Stimulated activated CD4-positive, alpha-beta T cell treated with anti-CD3 and anti-CD28 coated beads, Interleukin-2, amount 100 ng/mL, for 48 hours (primary cell): ENCODE measurements around the gene ENOX2.
"Not testable (repeated sequence)": the region's sequence is repeated elsewhere in the genome, so short reads cannot be mapped to it uniquely, and the experiment has no call there.

ENCODE experiments used
- DNase-seq, 2 donors: peaks; one replicate each; pipeline ENCODE4 v3.0.0-alpha.2; 2020

Gene ENOX2

DNA sequence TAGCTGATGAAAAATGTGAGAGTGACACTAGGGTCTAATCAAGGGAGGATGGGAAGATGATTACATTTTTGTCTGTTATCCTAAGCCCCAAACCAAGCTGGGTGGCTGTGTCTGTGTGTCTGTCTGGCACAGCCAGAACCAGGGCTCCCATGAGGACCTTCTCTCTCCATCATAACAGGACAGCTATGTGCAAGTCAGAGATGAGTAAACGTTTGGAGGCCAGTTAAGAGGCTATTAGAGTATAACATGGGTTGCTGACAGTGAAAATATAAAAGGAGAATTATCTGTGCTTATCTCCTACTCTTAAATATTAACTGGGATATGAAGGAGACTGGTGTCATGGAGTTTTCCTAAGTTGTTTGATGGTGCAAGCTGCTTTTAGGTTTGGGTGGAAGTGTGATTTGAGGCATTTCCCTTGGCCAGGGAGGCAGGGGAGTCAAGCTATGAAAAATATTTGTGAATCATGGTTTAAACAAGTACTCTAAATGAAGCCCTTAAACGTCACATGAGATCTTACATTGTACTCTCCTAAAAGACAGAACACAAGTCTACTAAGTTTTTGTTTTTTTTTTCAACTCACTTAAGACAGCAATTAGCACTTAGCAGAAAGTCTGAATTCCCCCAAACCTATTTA is 156.2 kb downstream of the ENOX2 start:
- no peak for DNase-seq

DNA sequence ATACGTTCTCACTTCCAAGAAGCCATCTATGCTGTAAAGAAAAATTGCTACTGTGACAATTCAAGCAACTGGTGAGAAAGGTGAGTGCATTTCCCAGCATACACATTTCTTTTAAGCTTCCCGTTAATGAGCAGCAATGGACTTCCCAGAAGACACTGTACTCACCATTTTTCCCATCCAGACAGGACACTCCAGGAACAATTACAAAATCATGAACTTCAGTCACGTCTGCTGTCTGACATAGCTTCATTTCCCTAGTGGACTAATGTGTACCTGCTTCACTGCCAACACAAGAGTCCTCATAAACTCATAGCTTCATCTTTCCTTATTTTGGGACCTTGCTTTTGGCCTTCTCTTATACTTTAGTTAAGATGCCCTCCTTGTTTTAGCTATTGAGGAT is 156.9 kb downstream of the ENOX2 start:
- no peak for DNase-seq

DNA sequence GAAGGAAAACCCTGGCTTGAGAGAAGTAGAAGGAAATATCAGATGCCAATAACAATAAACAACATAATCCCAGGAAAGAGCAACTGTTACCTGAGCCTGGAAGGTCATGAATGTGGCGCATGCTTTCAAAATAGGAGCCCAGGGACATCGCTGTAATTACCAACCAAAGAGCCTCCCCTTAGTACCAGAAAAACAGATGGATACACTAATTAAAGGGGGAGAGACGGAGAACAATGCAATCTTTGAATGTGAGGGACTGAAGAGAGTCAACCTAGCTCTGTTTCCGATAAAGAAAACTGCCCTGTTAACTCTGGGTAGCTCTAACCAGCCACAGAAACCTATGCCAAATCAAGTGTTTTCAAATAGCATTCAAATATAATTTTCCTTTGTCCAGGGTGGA is 161.4 kb downstream of the ENOX2 start:
- no peak for DNase-seq

DNA sequence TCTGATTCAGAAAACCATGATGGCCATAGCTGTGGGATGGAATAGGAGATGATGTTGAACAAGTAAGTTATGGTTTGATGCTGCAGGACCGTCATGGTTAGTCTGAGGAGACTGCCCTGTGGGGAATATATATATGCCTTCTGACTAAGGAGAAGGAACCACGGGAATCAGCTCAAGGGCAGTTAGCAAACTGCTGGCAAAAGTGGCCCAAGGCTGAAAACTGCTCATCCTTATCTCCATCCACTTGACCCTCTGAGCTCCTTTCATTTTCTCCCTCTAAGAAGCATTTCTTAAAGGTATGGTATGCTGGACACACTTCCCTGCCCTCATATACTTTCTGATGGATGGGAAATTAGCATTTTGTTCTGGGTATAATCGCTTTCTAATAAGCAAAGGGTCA is 161.9 kb downstream of the ENOX2 start:
- DNase-seq = no peak

DNA sequence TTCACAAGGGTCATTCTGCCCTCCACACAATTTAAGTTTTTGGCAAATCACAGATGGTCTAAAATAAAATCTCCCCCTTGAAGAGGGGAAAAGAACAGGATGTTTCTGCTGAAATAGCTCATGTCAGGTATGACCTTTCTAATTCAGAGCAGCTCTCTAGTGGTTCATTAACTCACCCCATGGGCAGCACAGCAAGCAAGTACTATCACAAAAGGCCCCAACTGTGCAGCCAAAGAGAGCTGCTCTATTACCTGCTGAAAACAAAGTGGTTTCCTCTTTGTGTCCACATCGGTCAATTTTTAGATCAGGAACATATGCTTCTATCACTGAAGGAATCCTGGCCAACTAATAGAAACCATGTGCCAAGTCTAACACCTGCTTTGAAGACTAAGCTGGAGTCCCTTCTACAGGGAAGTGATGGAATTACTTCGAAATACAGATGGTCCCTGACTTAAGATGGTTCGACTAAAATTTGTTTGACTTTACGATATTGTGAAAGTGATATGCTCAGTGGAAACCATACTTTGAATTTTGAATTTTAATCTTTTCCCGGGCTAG is 164.3 kb downstream of the ENOX2 start:
- no peak for DNase-seq

DNA sequence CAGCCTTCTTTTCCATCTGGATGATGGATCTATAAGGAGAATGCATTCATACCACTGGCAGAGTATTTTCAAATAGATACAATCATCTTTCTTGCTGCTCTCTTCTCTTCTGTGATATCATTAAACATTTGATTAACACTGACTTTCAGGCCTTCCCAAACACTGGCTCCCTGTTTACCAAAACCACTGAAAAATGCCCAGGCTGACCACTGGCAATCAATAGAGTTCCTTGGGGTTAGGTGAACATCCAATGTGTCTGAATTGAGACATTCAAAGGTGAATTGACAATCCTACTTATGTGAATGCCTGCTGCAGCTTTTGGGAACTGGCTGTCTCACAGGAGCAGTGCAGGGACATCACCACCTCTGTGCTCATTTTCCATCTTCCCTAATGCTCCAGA is 168.3 kb downstream of the ENOX2 start:
- no peak for DNase-seq

DNA sequence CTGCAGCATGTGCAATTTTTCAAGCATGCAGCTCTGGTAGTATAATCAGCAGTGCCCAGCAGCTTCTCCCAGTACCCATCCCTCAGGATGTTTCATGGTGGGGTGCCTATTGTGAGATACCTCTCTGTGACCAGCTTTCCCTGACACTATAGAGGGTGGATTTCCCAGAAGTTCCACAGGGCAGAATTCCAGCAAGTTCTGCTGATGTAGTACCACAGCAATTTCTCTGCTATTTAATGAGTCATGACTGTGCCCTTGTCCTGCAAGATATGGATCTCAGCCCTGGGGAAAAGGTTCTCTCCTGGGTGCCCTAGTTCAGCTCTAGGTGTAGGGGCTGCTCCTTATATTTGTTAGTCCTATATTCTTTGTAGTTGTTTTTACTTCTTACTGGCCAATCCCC is 174.8 kb downstream of the ENOX2 start:
- DNase-seq = no peak

DNA sequence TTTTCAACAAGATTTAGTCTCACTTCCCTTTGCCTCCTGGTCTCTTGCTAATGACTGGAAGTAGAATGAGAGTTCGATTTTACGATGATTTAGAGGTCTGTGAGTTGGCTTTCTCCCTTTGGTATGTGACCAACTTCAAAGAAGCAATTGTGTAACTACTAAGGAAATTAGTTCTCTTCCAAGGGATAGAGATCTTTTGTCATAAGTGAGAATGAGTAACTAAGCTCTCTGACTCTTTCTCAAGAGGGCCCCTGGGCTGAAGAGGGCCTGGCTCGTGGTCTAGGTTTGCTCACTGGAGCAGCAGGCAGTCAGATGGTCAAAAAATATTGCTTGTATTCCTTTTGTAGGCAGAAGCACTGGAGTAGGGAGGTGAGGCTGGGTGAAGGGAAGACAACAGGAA is 176.3 kb downstream of the ENOX2 start:
- no peak for DNase-seq

DNA sequence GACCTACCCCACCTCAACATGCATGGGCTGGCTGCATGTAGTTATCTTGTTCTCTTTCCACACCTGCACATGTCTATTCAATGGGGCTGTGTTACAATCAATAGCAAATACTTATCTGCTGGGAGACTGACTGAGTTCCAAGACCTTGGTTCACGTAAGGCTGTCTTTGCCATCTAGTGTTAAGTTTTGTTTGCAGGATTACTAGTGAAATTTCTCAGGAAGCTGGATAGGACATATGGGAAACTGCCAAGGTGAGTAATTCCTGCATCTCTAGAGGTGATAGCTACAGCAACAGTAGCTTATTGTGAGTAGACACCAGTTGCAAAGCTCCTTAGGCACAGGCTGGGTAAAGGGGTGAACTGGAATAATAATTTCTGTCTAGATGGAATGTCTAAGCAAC is 177.5 kb downstream of the ENOX2 start:
- DNase-seq = no peak

DNA sequence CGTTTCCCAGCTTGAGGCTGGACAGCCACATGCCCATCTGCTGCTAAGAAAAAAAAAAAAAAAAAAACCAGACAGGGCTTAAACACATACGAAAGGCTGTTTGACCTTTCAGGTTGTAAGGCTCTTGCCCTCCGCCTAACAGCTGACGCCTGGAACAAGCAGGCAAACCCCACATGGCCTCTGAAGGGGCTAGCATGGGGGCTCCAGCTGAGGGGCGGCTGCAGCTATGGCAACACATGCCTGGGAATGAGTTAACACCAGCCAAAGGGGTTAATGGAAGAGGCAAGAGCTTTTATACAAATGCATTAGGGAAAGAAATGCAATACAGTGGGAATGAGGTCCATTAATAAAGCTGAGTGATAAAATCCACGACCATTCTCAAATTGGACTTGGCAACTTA is 183.6 kb downstream of the ENOX2 start:
- DNase-seq = no peak

DNA sequence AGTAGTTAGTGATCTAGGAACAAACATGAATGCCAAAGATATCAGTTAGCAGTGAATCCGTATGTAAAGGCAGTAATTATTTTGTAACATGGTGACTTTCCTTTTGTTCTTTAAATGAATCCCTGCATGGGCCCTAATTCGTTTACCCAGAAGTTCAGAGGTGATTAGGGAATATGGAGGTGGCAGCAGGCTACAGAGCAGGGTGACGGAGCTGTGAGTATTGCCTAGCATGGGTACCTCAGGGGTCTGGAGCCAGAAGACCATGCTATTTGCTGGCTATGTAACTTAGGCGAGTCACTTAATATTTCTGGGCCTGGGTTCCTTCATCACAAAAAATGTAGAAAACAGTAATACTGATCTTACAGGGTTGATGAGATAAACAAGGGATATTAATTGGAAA is 184.9 kb downstream of the ENOX2 start:
- DNase-seq = no peak

DNA sequence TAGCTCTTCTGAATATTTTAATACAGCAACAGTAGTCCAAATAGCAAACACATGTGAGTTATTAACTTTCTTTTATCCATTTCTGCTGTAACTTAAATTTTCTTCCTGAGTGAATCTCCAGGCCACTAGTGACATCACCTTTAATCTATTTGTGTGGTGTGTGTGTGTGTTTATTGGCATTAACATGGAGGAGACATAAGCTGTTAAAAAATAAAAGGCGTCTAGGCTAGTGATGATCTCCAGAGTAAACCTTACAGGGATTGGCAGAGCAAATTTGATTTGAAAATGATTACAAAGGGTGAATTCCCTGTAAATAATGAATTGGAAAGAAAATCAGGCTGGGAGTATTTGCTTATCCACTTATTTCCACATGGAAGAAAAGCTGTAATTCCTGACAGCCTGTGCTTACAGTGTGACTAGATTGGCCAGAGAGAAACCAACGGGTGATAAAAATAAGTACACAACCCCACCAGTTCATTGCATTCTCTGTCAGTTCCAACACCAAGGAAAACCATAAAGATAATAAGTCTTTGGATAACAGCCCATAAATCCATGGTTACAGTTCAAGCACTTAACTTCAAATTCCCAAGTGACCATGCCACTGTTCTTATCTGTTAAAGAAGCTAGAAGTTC is 186.1 kb downstream of the ENOX2 start:
- no peak for DNase-seq

DNA sequence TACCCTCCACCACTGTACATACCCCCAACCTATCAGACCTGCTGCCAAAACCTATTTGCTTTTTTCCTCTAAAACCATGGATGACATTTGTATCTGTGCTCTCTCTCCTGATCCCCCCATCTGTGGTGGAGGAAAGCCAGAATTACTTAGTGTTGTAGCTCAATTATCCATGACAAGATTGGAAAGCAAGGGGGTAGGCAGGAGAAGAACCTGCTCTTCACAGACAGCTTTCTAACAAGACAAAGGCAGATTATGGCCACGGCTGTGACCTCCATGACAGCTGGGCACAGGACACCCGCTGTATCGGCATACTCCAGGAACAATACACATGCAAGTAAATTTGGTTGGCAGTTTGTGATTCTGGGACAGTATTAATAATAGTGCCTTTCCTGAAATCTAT is 186.7 kb downstream of the ENOX2 start:
- DNase-seq = no peak

DNA sequence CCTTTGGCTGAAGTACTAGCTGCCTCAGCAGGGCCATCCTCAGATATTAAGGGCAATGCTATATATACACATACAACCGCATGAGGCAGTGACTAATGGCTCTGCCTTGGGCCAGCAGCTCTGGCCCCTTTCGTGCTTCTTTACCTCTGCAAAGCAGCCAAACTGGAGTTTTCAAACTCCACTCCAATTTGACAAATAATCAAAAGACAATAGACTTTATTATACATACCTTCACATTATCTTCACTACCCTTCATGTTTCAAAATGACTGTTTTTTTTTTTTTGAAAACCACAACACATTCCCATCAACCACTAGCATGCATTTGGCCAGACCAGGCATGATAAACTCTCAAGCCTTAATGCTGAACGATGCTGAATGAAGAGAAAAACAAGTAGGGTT is 187.7 kb downstream of the ENOX2 start:
- DNase-seq = no peak

DNA sequence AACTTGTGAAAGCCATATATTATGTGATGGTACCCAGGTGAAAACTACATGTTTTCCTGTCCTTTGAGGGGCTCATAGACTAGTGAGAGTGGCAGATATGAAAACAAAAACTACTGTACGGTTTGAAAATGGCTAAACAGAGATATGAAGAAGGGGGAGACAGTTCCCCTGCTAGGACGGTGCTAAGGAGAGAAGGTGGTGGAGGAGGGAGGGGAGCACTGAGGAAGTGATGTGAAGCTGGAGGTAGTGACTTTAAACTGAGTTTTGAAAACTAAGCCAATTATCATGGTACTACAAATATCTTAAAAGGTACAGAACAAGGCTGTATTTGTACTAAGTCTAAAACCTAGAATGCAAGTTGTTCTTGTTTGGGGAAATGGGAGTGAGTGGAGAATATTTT is 188.3 kb downstream of the ENOX2 start:
- no peak for DNase-seq

DNA sequence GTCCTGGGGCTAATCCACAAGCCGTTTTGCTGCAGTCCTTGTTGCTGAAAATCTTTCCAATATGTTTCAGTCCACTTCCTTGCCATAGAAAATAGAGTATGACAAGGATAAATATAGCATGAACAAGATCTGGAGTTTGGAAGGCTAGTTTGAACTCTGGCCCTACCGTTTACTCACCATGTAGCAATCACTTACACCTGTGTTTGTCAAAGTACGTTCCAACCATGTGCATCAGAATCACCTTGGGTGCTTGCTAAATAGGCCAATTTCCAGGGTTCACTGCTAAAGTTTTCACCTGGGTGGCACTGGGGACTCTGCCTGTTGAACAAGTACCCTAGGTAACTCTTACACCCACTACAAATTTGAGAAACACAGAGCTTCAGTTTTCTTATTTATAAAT is 188.9 kb downstream of the ENOX2 start:
- no peak for DNase-seq

DNA sequence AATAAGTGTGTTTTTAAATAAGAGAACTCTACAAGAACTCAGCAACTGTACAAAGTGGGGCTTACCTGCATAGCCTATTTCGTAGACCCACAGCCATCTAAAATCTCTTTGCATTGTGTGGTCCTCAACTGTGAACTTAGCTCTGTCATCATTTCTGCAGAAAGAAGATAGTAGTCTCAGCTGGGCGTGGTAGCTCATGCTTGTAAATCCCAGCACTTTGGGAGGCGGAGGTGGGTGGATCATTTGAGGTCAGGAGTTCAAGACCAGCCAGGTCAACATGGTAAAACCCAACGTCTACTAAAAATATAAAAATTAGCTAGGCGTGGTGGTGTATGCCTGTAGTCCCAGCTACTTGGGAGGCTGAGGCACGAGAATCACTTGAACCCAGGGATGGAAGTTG is 193.8 kb downstream of the ENOX2 start:
- DNase-seq = not testable (repeated sequence)

DNA sequence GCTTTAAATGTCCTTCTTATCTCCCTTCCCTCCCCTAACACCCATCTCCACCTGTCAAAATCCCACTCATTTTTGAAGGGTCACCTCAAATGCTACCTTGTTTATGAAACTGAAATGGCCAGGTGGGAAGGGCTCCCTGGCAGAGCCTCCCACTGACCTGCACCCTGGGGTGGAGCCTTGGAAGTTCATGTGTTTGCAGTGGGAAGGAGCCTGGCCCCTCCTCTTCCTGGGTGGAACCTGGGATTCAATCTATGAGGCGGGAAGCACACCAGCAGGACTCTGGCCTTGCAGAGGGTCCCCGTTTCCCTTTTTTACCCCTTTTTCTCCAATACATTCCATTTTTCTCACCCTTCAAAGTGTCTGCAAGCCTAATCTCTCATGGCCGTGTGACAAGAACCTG is 197.4 kb downstream of the ENOX2 start:
- no peak for DNase-seq

DNA sequence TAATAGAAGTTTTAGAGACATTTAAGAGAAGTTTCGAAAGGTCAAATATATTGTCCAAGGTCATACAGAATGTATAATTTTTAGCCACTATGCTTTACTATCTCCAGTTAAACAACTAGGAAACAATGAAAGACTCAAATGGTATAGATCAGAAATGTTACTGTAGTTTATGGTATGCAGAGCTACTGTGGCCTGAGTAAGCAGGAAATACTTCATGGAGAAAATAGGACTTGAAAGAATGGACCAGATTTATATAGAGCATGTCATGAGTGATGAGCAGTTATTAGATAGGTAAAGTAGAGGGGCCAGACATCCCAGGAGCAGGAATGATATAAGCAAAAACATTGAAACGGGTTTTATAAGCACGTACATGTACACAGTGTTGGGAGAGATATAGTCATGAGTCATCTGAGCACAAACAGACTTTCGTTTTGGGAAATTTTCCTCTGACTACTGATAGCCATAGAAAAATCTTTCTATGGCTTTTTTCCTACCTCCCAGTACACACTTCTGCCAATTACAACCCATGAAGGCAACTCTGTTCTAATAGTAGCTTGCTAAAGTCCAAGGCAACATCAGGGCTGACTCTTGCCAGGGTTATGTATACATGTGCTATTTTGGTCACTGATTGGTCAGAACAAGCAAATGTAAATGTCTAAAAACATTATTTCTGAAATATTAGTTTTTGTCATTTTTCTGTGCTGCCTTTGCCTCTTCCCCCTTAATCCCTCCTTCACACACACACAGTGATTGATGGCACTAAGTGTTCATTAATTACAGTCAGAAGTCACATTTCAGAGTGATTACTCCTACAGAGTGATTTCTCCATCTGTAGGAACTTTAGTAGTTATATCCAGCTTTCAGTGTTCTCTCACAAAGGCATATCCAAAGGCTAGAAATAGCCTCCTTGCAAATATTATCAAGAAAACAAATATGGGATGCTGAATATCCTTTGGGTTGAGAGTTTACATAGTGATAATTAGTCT is 198.7 kb downstream of the ENOX2 start:
- no peak for DNase-seq

DNA sequence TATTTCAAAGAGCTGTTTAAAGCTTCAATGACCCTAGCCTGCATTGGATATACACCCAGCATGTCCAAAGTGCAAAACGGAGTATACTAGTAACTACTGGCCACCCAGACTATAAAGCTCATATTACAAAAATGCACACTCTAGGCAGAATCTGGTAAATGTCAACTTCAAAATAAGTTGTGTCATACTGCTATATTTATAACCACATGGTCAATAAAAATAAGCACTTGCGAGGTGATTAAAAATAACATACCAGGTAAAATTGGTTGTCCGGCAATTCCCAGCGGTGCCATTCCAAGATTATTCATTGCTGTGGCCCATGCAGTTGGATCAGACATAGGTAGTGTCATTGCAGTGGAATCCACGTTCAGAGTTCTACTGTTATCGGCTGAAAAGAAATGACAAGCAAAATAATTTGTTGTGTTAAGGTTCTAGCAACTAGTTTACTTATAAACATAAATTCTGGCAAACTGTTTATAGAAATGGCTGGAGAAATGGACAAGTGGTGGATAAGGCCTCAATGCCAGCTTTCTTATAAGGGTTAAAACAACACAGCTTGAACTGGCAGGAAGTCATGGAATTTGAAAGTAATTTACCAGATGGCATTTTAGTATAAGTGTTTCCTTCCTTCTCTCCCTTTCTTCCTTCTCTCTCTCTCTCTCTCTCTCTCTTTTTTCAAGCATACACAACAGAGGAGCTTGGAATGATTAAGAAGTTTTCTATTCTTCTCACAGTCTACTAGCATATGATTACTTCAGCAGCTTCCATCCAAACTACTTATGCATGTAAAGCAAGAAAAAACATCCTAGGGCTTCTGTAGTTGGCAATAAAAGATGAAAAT is 199.9 kb downstream of the ENOX2 start:
- no peak for DNase-seq

DNA sequence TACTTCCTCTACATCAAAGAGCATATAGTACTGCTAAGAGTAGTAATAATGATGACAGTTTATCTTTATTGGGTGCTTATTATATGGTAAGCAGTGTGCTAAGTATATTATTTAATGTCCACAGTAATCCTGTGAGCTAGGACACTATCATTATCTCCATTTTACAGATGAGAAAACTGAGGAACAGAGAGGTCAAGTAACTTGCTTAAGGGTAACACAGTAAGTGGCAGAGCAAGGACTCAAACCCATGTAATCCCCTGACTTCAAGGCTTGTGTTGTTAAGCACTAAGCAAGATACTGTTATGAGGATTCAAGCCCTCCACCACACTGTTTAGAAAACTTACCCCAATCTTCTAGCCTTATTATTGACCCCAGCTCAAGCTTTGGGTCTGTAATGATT is 202.4 kb downstream of the ENOX2 start:
- no peak for DNase-seq

DNA sequence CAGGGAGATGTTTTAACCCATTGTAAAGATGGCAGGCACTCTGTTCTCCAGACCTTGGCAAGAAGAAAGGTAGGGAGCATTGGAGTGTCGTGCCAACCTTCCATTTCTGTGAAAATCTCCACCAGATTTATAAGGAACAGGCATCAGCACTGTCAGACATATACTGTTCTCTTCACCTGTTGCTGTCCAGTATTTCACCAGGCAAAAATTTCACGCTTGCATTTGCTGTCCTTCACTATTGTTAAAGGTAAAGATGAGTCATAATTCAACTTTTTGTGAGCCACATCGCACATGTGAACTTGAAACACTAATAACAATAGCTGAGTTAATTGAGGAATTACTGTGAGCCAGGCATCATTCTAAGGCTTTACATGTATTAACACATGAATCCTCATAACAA is 203.4 kb downstream of the ENOX2 start:
- no peak for DNase-seq

DNA sequence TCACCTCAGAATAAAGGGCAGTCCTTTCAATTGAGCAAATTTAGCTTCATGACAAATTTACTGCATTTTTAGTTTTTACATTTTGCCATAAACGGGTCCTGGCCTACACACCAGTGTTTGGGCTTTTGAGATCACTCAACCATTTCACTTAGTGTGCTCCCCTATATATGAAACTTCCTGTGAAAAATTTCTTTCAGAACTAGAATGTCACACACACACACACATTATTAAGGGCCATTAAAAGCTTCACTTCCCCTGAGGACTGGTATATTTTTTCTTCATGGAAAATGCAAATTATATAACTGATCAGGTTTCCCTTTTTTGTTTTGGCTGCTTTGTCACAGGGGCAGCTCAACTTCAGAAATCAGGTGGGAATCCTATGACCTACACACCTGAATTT is 206.5 kb downstream of the ENOX2 start:
- no peak for DNase-seq
